Effector CD8-positive, alpha-beta T cell (primary cell): Measurements from ENCODE around the gene FTCD.
"Not testable (repeated sequence)": the region's sequence is repeated elsewhere in the genome, so short reads cannot be mapped to it uniquely, and the experiment has no call there.

Experiments used
- DNase-seq: peaks from one replicate; lab custom pipeline; 2025; lab: John Stamatoyannopoulos, UW

The FTCD gene

DNA sequence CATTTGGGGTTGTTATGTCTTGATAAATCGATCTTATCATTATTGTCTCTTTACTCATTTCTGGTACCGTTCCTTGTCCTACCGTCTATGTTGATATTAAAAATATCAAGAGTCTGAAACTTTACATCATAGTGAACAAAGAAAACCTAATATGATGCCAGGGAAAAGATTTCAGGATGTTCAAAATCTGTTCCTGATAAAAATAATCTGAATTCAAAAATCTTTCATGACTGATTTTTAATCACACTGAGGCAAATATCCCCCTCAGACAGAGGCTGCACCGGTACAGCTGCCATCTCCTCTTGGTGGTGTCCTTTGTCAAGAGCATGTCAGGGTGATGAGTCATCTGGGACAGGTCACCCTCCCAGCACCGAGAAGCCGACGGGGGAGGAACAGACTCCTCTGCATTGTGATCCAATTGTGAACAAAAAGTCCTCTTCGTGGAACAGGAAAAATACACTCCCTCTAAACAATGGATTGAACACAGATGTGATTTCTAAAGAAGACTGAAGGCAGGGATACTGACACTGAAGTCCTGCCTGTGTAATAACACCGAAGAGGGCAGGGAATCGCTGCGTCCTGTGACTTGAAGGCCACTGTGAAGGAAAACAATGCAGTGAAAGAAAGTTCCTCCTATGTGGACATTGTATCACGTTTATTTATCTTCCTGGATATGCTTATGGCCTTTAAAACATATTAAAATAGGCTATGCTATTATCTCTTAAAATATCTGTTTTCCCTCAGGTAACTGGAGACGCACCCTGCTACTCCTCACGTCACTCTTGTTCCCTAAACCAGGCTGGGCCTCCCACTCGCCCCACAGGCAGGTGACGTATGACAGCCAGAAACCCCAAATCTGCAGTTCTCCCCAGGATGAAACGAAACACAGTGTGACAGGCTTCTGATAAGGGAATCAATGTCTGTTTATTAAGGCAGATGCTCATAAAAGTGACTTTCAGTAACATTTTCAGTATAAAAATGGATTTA, 33.1 kb upstream of the FTCD start:
- no peak for DNase-seq

- DNase-seq = no peak
Observed at GRCh38 chr21:46187814-46188213, 32.4 kb upstream of the FTCD start.

- no peak for DNase-seq
Observed at GRCh38 chr21:46187261-46187660, 31.9 kb upstream of the FTCD start.

- no peak for DNase-seq
Observed at GRCh38 chr21:46185716-46186115, 30.3 kb upstream of the FTCD start.

DNA sequence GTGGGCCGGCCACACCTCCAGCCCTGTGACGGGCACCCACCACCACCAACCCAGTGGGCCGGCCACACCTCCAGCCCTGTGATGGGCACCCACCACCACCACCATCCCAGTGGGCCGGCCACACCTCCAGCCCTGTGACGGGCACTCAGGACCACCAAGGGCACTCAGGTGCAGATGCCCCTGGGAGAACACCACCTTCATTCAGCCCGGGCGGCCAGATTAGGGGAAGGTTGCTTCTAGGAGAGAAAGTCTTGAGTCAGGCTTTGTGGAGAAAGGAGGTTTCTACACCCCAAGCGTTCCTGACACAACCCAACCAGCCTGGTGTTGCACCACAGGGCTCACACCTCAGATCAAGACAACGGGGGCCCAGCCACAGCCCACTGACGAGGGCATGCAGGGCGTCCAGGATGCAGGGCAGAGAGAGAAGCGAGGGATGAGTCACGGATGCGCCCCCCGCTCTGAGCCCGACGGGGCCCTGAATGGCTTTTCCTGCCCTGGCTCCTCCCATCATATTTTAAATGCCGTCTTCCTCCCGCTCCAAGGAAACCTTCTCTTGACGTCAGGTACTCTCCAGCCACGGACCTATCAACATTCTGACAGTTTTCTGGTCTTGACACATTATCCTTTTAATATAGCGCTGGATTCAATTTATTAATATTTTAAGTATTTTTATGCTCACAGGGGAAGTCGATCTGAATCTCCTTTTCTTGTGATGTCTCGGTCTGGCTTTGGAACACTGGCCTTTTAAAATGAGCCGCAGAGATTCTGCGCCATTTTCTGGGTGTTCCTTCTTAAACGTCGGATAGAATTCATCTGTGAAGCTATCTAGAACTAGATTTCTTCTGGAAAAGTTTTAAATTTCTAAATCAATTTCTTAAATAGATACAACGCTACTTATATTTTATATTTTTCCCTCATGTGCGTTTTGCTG, 29.5 kb upstream of the FTCD start:
- DNase-seq = peak; percentile 76

GRCh38 chr21:46183910-46184624, 28.7 kb upstream of the FTCD start, which contains the start of gene SPATC1L:
SPATC1L (minus strand) TSS chr21:46184459; CDS start chr21:46182816, 1,643 bp downstream.
- DNase-seq = no peak

DNA sequence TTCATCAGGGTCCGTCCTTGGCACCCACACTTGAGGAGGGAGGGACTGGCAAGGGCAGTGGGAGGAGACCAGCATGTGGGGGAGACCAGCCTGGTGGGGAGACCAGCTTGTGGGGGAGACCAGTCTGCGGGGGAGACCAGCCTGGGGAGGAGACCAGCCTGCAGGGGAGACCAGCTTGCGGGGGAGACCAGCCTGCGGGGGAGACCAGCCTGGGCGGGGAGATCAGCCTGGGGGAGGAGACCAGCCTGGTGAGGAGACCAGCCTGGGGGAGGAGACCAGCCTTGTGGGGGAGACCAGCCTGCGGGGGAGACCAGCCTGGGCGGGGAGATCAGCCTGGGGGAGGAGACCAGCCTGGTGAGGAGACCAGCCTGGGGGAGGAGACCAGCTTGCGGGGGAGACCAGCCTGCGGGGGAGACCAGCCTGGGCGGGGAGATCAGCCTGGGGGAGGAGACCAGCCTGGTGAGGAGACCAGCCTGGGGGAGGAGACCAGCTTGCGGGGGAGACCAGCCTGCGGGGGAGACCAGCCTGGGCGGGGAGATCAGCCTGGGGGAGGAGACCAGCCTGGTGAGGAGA, 28.0 kb upstream of the FTCD start:
- not testable (repeated sequence) for DNase-seq

DNA sequence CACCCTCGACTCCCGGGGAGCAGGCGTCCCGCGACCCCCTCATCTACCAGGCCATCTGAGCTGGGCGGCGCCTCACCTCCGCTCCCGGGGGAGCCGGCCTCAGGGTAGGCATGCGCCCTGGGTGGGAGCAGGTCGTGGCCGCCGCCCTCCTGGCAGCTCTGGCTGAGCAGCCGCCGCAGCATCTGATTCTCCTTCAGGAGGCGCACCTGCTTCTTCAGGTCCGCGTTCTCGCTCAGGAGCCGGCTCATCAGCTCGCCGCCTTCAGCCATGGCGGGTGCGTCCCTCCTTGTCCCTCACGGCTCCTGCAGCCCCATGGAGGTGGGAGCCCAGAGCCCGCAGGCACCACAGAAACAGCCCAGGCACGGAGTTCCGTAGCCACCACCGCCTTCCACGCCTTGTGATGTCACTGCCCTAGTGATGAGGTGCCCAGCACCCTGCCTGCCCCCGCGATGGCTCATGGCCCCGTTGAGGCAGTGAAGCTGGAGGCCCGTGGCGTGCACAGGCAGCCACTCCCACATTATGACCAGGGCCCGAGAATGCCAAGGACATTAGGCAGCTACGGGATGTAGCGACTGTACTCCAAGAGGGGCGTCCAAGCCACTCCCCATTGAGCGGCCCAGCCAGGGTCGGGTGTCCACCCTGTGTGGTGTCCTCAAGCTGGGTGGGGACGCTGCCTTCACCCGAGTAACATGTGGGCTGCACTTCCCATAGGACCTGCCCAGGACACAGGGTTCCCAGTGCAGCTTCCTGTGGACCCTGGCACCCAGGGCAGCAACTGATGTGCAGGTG, 27.4 kb upstream of the FTCD start:
- no peak for DNase-seq

DNA sequence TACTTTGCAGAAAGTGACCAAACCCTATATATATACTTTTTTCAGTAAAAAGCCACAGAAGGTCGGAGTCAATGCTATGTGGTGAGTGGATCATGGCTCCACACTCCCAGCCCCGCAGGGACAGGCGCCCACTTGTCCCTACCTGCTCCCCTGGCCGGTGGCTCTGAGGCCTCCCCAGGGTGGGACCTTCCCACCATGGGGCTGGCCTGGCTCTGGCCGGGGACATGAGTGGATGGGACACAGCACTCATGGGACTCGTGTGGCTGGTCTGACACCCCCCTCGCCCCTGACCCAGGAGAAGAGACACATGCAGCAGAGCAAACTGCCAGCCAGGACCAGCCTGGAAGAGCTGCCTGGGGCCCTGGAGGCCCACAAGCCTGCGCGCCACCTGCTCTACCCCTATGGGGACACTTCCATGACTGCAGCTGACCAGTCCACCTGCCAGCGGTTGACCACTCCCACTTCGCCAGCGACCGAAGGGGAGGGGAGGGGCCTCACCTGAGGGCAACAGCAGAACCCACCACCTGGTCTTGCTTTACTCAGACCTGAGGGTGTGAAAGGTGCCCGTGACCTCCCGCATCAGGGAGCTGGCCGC, 26.7 kb upstream of the FTCD start:
- DNase-seq = no peak

GRCh38 chr21:46181436-46181835, 26.1 kb upstream of the FTCD start:
- no peak for DNase-seq

DNA sequence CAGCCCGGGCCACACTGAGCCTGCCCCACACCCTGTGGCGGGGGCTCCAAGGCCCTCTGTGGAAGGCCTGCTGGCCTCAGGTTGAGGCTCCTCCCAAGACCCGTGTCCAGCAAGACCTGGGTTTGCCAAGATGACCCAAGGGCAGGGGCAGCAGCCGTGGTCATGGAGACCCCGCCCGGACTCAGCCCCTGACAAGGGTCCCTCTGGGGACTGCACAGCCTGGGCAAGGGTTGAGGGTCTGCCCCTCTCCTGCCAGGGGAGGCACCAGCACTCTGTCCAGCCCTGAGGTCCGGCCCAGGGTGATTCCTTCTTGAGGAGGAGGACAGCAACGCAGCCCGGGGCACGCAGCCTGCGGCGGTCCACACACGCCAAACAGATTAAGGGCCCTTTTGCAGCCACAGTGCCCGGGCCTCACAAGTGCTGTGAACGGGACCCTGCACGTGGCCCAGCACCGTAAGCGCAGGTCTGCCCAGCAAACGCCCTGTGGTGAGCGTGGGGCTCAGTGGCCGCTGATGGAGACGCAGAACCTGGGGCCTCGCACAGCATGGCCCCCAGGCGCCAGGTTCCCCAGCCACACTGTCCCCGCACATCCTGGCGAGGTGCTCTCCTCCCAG, 25.5 kb upstream of the FTCD start:
- DNase-seq = no peak

DNA sequence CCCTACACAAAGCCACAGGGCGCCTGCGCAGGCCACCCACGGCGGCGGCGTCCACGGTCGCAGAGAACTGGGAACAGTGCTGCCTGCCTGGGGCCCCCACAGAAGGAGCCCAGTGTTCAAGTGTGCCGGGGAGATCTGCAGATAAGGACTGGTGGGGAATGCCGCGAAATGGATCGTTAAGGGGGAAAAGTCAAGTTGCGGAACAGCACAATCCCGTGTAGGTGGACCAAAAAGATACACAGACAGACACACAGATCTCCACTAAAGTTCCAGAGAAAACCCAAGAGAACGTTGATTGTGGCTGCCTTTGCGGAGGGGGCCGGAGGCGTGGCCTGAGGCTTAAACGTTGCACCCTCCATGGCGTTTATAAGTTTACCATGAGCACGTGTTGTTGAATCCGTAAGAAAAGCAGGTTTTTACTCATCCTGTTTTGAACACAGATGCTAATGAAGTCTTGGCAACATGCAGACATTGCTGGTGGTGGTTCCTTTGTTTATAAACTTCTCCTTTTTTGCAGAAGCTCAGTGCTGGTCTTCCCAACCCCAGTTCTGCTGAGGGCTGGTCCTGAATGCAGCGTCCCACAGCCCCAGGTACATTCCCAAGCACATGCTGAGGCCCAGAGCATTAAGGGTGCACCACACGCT, 24.8 kb upstream of the FTCD start:
- no peak for DNase-seq

DNA sequence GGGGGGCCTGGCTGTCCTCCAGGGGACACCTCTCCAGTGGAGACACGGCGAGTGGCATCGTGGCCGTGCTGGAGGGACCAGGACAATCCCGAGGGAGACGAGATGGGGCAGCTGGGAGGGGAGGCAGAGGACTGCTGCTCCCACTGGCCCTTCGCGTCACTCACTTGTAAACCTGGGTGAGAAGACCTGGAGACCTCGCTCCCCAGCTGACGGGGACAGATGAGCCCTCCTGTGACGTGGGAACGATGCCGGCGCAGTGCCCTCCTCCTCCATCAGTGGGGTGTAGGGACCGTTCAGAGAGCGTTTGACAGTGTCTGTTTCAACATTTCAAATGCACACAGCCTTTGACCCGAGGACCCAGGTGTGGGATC, 24.3 kb upstream of the FTCD start:
- DNase-seq = no peak

GRCh38 chr21:46178961-46179360, 23.6 kb upstream of the FTCD start:
- no peak for DNase-seq

GRCh38 chr21:46176443-46177129, 21.2 kb upstream of the FTCD start:
- DNase-seq = not testable (repeated sequence)

- no peak for DNase-seq
Observed at GRCh38 chr21:46173573-46173972, 18.2 kb upstream of the FTCD start.

- DNase-seq = no peak
Observed at GRCh38 chr21:46172863-46173528, 17.6 kb upstream of the FTCD start.
